Measurements from ENCODE around the gene C4orf33. TPM values are rescaled to one million over a fixed set of nuclear protein-coding genes. Genes with fewer than 3 reads are reported as not detected.

Gene C4orf33
- total RNA-seq, 1 experiment from 2014 or later: 7.1 TPM

Other genes with a start within 250 kb of the C4orf33 start
- 5.1 and 11.0 TPM in 2 replicates for gene SCLT1, start 2.6 kb upstream of the C4orf33 start, total RNA-seq (2014; rRNA removed; shearing (Covaris generic); ENCODE audit: low replicate concordance)